WERI-Rb-1 (cell line): ENCODE data around the gene GRHPR.
"Not testable (repeated sequence)": the region's sequence is repeated elsewhere in the genome, so short reads cannot be mapped to it uniquely, and the experiment has no call there.

Experiments used
- DNase-seq: peaks from one replicate; pipeline ENCODE4 v3.0.0-alpha.2; 2020
- H3K27ac ChIP-seq: fragments of 250-450 bp; sonication (Bioruptor Pico); 2 replicates; pipeline ENCODE4 v1.5.1; 2020; ENCODE audit warnings: mild to moderate bottlenecking, moderate library complexity
- H3K27me3 ChIP-seq: fragments of 250-450 bp; sonication (Bioruptor Pico); 2 replicates; pipeline ENCODE4 v1.5.1; 2021; ENCODE audit warnings: mild to moderate bottlenecking, low read depth, moderate library complexity; ENCODE audit not compliant: insufficient read depth, severe bottlenecking
- H3K36me3 ChIP-seq: fragments of 250-450 bp; sonication (Bioruptor Pico); 2 replicates; pipeline ENCODE4 v1.5.1; 2020; ENCODE audit warnings: mild to moderate bottlenecking, moderate library complexity
- H3K4me3 ChIP-seq: 2 replicates; pipeline ENCODE4 v1.5.1; 2011; ENCODE audit warnings: low read depth, mild to moderate bottlenecking, control low read depth, low read length
- H3K9me3 ChIP-seq: fragments of 250-450 bp; sonication (Bioruptor Pico); 2 replicates; pipeline ENCODE4 v1.5.1; 2021; ENCODE audit warnings: mild to moderate bottlenecking, moderate library complexity; ENCODE audit not compliant: severe bottlenecking
- TF ChIP-seq, protein P1 (sequence below): IDR thresholded peaks from 2 replicates; pipeline ENCODE4 v1.5.1; 2011; ENCODE audit warnings: low read depth, mild to moderate bottlenecking, control low read depth, inconsistent platforms, low read length

GRHPR gene

DNA sequence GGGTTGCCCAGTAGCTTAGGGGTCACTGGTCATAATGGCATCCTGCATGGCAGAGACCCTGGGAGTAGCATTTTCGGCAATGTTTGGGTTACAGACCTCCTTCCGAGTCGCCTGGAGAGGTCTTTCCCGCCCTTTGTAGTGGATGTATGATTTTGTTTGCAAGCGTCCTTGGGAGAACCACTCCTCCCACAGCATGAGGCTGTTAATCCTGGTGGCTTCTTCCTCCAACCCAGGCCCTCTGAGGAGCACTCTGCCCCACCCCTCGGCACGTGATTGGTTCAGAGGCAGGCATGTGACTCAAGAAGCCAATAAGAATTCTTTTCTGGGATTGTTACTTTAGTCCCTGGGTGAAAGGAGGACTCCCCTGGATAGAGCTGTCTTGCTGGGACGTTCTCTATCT, 30.2 kb upstream of the GRHPR start:
- H3K27me3 ChIP-seq, result no peaks in the 10 kb centered on the region
- H3K9me3 ChIP-seq, result no peaks in the 10 kb centered on the region
- no peak overlapping the region for H3K27ac ChIP-seq
- no peaks in the 10 kb centered on the region for H3K36me3 ChIP-seq
- H3K4me3 ChIP-seq, result no peak overlapping the region
- no peak for DNase-seq
- TF ChIP-seq, protein P1, sequence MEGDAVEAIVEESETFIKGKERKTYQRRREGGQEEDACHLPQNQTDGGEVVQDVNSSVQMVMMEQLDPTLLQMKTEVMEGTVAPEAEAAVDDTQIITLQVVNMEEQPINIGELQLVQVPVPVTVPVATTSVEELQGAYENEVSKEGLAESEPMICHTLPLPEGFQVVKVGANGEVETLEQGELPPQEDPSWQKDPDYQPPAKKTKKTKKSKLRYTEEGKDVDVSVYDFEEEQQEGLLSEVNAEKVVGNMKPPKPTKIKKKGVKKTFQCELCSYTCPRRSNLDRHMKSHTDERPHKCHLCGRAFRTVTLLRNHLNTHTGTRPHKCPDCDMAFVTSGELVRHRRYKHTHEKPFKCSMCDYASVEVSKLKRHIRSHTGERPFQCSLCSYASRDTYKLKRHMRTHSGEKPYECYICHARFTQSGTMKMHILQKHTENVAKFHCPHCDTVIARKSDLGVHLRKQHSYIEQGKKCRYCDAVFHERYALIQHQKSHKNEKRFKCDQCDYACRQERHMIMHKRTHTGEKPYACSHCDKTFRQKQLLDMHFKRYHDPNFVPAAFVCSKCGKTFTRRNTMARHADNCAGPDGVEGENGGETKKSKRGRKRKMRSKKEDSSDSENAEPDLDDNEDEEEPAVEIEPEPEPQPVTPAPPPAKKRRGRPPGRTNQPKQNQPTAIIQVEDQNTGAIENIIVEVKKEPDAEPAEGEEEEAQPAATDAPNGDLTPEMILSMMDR, result no peak

DNA sequence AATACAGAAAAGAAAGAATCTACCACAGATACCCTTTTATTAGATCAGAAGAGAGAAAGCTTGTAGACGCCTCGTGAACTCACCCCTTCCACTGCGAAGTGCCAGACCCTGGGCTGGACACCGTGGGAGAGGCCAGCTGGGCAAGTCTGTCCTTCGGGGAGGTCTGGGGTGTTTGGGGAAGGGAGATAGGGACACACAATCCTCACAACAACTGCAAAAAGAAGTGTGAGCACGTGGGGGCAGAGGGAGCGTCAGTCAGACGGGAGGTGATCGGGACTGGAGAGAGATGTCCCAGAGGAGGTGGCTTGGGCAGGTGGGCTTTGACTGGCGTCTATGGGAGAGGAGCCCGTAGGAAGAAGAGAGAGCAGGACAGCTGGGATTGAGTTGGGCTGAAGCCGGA, 27.3 kb upstream of the GRHPR start:
- no peak for DNase-seq
- no peaks in the 10 kb centered on the region for H3K27me3 ChIP-seq
- H3K4me3 ChIP-seq, result no peak overlapping the region
- H3K27ac ChIP-seq, result no peak overlapping the region
- H3K36me3 ChIP-seq, result no peaks in the 10 kb centered on the region
- H3K9me3 ChIP-seq, result no peaks in the 10 kb centered on the region
- TF ChIP-seq, protein P1, result no peak

DNA sequence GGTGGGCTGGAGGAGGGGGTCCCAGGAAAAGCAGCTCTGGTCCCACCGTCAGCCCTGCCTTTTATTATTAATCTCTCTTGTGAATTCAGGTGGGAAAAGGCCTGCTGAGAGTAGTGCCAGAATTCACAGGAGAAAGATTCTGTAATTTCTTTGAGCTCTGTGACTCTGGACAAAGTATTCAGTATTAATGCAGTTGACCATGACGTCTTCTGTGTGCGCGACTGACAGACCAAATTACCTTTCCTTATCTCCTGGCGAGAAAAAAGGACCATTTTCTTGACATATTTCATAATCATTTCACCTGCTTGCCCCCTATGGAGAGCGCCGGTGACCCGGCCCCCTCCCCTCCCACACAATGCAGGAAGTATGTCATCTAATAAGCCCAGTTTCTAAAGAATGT, 26.8 kb upstream of the GRHPR start:
- TF ChIP-seq, protein P1, result no peak

DNA sequence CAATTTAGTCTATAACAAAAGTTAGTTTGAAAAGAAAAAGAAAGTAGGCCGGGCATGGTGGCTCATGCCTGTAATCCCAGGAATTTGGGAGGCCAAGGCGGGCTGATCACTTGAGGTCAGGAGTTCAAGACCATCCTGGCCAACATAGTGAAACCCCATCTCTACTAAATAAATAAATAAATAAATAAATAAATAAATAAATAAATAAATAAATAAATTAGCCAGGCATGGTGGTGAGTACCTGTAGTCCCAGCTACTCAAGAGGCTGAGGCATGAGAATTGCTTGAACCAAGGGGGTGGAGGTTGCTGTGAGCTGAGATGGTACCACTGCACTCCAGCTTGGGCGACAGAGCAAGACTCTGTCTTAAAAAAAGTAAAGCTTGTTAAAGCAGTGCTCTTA, 24.5 kb upstream of the GRHPR start:
- H3K4me3 ChIP-seq, H3K9me3 ChIP-seq, DNase-seq, H3K27me3 ChIP-seq, H3K36me3 ChIP-seq, H3K27ac ChIP-seq: not testable (repeated sequence)

More for the DNA sequence above, 26.8 kb upstream of the GRHPR start:
- Histone ChIP-seq H3K27ac (no peak overlapping the region), H3K27me3 (no peaks in the 10 kb centered on the region), H3K4me3 (no peak overlapping the region), H3K36me3 (no peaks in the 10 kb centered on the region), H3K9me3 (no peaks in the 10 kb centered on the region)
- DNase-seq, result no peak

DNA sequence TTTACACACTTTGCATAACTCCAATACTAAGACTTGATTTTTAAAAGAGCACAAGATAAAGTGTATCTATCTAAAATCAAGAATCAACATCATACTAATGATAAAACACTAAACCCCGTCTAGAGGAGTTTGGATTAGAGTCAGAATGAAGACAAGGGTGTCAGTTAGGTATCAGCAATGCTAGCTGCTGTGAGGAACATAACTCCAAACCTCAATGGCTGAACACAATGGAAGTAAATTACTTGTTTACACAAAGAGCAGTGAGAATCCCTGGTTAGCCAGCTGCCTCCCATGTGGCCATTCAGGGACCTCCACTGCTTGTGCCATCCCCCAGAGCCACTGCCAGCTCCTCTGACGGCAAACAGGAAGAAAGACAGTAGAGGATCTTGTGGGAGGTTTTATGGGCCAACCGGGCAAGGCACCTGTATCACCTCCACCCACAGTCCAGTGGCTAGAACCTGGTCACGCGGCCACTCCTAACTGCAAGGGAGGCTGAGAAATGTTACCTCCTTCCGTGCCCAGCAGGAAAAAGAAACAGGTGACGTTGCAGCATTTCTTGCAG, 24.0 kb upstream of the GRHPR start:
- DNase-seq, result no peak
- H3K27me3 ChIP-seq, result no peaks in the 10 kb centered on the region
- no peaks in the 10 kb centered on the region for H3K9me3 ChIP-seq
- no peaks in the 10 kb centered on the region for H3K36me3 ChIP-seq
- TF ChIP-seq, protein P1, result no peak
- no peak overlapping the region for H3K27ac ChIP-seq
- no peak overlapping the region for H3K4me3 ChIP-seq

DNA sequence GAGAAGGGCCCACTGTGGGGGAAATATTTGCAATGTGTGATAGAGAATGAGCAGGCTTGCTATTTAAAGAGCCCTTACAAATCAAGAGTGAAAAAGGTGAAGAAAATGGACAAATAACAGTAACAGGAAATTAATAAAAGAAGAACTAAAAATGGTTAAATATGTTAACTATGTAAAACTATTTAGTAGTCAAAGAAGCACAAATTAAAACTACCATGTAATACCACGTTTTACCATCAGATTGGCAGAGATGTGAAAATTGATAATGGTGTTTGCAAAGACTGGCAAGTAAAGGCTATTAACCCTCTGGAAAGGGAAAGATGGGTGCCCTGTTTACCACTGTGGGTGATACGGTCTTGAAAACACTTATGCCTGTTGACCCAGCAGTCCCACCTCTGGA, 23.2 kb upstream of the GRHPR start:
- H3K36me3 ChIP-seq, result no peaks in the 10 kb centered on the region
- DNase-seq, result no peak
- no peaks in the 10 kb centered on the region for H3K27me3 ChIP-seq
- no peaks in the 10 kb centered on the region for H3K9me3 ChIP-seq
- no peak overlapping the region for H3K27ac ChIP-seq
- TF ChIP-seq, protein P1, result no peak
- H3K4me3 ChIP-seq, result no peak overlapping the region
